Measurements from ENCODE around the gene CRTAC1. TPM values are rescaled to one million over a fixed set of nuclear protein-coding genes. Genes with fewer than 3 reads are reported as not detected.

Gene CRTAC1
- total RNA-seq, 1 experiment from 2014 or later = 1.2 TPM

- no peaks in the 10 kb centered on the region for H3K9me3 Mint-ChIP-seq
- ChIA-PET CTCF (no interaction called here), POLR2A (no interaction called here)
- H3K36me3 Mint-ChIP-seq = no peaks in the 10 kb centered on the region
- DNase-seq (ENCODE audit: low spot score) (no peak), ATAC-seq (no peak)
- peaks cover 14% of the 10 kb centered on the region for H3K4me1 Mint-ChIP-seq
- no peak overlapping the region for H3K27ac Mint-ChIP-seq
- H3K4me3 Mint-ChIP-seq = no peak overlapping the region
- H3K27me3 Mint-ChIP-seq (ENCODE audit: low read depth) = no peaks in the 10 kb centered on the region
- TF ChIP-seq ARID4B (CRISPR knock-in tag; IDR thresholded peaks at IDR 0.05; ENCODE audit: borderline replicate concordance) (no peak), ZNF396 (CRISPR knock-in tag; IDR thresholded peaks at IDR 0.05; ENCODE audit: borderline replicate concordance) (no peak)
Observed at GRCh38 chr10:97936126-97936525, 94.3 kb downstream of the CRTAC1 start.

GRCh38 chr10:97932932-97933530 is 97.4 kb downstream of the CRTAC1 start:
- H3K36me3 Mint-ChIP-seq = no peaks in the 10 kb centered on the region
- no peaks in the 10 kb centered on the region for H3K27me3 Mint-ChIP-seq (ENCODE audit: low read depth)
- H3K4me1 Mint-ChIP-seq = peaks cover 8% of the 10 kb centered on the region
- H3K4me3 Mint-ChIP-seq = no peak overlapping the region
- TF ChIP-seq MLX (CRISPR knock-in tag; IDR thresholded peaks at IDR 0.05) (no peak), ARID4B (CRISPR knock-in tag; IDR thresholded peaks at IDR 0.05; ENCODE audit: borderline replicate concordance) (no peak), ZNF416 (CRISPR knock-in tag; IDR thresholded peaks at IDR 0.05) (no peak), NFE2L1 (CRISPR knock-in tag; IDR thresholded peaks at IDR 0.05) (no peak), PREB (CRISPR knock-in tag; IDR thresholded peaks at IDR 0.05; ENCODE audit: borderline replicate concordance) (no peak), EMX1 (CRISPR knock-in tag; IDR thresholded peaks at IDR 0.05) (no peak), ZNF219 (CRISPR knock-in tag; IDR thresholded peaks at IDR 0.05; ENCODE audit: borderline replicate concordance) (no peak), CTCF (IDR thresholded peaks at IDR 0.05) (no peak), NR3C1 (CRISPR knock-in tag; conservative IDR thresholded peaks at IDR 0.05; ENCODE audit: low read depth) (no peak), PRRX2 (CRISPR knock-in tag; IDR thresholded peaks at IDR 0.05) (no peak), RORB (CRISPR knock-in tag; IDR thresholded peaks at IDR 0.05) (no peak), ATF6 (CRISPR knock-in tag; IDR thresholded peaks at IDR 0.05) (no peak), ZMAT4 (CRISPR knock-in tag; IDR thresholded peaks at IDR 0.05) (no peak), FOXJ3 (CRISPR knock-in tag; IDR thresholded peaks at IDR 0.05; ENCODE audit: borderline replicate concordance) (no peak), FOXP4 (CRISPR knock-in tag; IDR thresholded peaks at IDR 0.05) (no peak)
- ATAC-seq (no peak), DNase-seq (ENCODE audit: low spot score) (no peak)
- no peaks in the 10 kb centered on the region for H3K9me3 Mint-ChIP-seq
- ChIA-PET CTCF (interaction anchor here (0.8 kb wide), 1 partner anchor 108 kb away, joined by 3 read pairs; no protein-coding TSS in a partner anchor), POLR2A (no interaction called here)
- no peak overlapping the region for H3K27ac Mint-ChIP-seq

Measured in WTC11 (cell line).